HL-60 (cell line): ENCODE measurements around the gene ANKS1B.

ENCODE experiments used
- DNase-seq, 2 experiments: peaks; one replicate each; pipeline ENCODE4 v3.0.0-alpha.2; 2010 to 2020; ENCODE audit warnings: low read depth in 1 of 2, low spot score in 1 of 2
- H3K27ac ChIP-seq: fragments of 250-450 bp; sonication (Bioruptor Pico); replicated peaks from 2 replicates; pipeline ENCODE4 v1.5.1; 2020; ENCODE audit warnings: mild to moderate bottlenecking, moderate library complexity
- H3K27me3 ChIP-seq: fragments of 250-450 bp; sonication (Bioruptor Pico); 2 replicates; pipeline ENCODE4 v1.5.1; 2021; ENCODE audit warnings: mild to moderate bottlenecking, moderate library complexity; ENCODE audit not compliant: insufficient read depth, poor library complexity, severe bottlenecking
- H3K4me3 ChIP-seq: replicated peaks from 2 replicates; pipeline ENCODE4 v1.5.1; 2011; ENCODE audit warnings: mild to moderate bottlenecking, control low read depth, low read length; ENCODE audit not compliant: insufficient read depth
- GABPA ChIP-seq: IDR thresholded peaks from 2 replicates; pipeline ENCODE4 v1.6.1; 2012; ENCODE audit warnings: low read depth
- POLR2AphosphoS5 ChIP-seq: IDR thresholded peaks from 2 replicates; pipeline ENCODE4 v1.6.1; 2012; ENCODE audit warnings: low read depth
- SPI1 ChIP-seq: IDR thresholded peaks from 2 replicates; pipeline ENCODE4 v1.6.1; 2012; ENCODE audit warnings: low read depth, mild to moderate bottlenecking, borderline replicate concordance
- TF ChIP-seq, protein P1 (sequence below): IDR thresholded peaks from 2 replicates; pipeline ENCODE4 v1.6.1; 2012; ENCODE audit warnings: low read depth; ENCODE audit not compliant: insufficient replicate concordance
- TF ChIP-seq, protein P2 (sequence below): IDR thresholded peaks from one replicate; pipeline ENCODE4 v1.5.1; 2011; ENCODE audit warnings: low read length, control low read depth, inconsistent platforms; ENCODE audit not compliant: insufficient read depth

ANKS1B gene

DNA sequence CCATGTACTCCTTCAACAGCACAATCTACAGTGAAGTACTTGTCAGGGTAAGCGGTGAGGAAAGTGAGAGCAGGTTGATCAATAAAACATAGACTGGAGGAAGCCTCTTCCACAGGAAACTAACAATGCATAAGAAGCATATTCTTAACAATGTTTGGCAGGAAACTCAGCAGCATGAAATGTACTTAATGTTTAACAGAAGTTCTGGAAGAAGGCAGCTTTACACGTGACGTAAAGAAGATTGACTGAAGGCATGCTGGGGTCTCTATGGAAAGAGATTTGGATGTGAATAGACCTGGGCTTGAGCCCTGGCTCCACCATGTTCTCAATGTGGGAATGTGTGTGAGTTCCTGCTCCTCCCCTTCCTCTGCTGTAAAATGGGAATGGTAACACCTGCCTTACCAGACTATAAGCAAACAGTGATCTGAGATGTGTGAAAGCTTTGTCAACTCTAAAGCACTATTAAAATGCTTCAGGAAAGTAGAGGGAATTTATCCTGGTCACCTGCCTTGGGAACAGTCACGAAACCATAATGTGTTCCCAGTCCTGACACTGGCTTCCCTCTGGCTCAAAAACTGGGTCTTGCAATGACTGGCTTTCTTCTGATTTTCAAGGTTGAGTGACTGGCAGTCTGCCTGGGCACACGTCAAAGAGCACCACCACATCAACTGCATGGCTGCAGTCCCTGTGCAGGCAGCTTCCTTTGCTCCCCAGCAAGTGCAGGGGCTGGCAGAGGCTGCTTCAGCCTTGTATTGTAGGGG lies 955.0 kb downstream of the ANKS1B start:
- Histone ChIP-seq H3K4me3 (no peak overlapping the region), H3K27me3 (peaks cover 3% of the 10 kb centered on the region), H3K27ac (no peak overlapping the region)
- DNase-seq = no peak
- TF ChIP-seq, protein P1, sequence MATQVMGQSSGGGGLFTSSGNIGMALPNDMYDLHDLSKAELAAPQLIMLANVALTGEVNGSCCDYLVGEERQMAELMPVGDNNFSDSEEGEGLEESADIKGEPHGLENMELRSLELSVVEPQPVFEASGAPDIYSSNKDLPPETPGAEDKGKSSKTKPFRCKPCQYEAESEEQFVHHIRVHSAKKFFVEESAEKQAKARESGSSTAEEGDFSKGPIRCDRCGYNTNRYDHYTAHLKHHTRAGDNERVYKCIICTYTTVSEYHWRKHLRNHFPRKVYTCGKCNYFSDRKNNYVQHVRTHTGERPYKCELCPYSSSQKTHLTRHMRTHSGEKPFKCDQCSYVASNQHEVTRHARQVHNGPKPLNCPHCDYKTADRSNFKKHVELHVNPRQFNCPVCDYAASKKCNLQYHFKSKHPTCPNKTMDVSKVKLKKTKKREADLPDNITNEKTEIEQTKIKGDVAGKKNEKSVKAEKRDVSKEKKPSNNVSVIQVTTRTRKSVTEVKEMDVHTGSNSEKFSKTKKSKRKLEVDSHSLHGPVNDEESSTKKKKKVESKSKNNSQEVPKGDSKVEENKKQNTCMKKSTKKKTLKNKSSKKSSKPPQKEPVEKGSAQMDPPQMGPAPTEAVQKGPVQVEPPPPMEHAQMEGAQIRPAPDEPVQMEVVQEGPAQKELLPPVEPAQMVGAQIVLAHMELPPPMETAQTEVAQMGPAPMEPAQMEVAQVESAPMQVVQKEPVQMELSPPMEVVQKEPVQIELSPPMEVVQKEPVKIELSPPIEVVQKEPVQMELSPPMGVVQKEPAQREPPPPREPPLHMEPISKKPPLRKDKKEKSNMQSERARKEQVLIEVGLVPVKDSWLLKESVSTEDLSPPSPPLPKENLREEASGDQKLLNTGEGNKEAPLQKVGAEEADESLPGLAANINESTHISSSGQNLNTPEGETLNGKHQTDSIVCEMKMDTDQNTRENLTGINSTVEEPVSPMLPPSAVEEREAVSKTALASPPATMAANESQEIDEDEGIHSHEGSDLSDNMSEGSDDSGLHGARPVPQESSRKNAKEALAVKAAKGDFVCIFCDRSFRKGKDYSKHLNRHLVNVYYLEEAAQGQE = no peak
- TF ChIP-seq POLR2AphosphoS5 = no peak
- TF ChIP-seq, protein P2, sequence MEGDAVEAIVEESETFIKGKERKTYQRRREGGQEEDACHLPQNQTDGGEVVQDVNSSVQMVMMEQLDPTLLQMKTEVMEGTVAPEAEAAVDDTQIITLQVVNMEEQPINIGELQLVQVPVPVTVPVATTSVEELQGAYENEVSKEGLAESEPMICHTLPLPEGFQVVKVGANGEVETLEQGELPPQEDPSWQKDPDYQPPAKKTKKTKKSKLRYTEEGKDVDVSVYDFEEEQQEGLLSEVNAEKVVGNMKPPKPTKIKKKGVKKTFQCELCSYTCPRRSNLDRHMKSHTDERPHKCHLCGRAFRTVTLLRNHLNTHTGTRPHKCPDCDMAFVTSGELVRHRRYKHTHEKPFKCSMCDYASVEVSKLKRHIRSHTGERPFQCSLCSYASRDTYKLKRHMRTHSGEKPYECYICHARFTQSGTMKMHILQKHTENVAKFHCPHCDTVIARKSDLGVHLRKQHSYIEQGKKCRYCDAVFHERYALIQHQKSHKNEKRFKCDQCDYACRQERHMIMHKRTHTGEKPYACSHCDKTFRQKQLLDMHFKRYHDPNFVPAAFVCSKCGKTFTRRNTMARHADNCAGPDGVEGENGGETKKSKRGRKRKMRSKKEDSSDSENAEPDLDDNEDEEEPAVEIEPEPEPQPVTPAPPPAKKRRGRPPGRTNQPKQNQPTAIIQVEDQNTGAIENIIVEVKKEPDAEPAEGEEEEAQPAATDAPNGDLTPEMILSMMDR = no peak
- no peak for TF ChIP-seq GABPA
- no peak for TF ChIP-seq SPI1

DNA sequence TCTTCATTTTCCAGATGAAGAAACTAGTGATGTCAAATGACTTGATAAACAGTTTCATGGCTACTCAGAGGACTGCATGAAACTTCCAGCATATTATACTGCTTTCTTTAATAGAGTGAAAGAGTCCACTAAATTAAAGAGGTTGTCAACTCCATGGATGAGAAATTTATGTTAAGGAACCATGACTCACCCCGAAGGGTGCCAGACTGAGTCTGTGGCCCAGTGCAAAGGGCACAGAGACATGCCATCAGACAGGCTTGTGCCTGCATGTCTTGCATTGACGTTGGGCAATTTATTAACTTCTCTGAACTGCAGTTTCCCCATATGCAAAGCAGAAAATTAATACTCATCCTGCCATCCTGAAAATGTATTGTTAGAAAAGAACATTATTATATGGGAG lies 957.3 kb downstream of the ANKS1B start:
- Histone ChIP-seq H3K27me3 (peaks cover 3% of the 10 kb centered on the region), H3K4me3 (no peak overlapping the region), H3K27ac (no peak overlapping the region)
- DNase-seq = no peak
- TF ChIP-seq, protein P2 = no peak
- TF ChIP-seq GABPA = no peak
- TF ChIP-seq, protein P1 = no peak
- TF ChIP-seq SPI1 = no peak
- no peak for TF ChIP-seq POLR2AphosphoS5

DNA sequence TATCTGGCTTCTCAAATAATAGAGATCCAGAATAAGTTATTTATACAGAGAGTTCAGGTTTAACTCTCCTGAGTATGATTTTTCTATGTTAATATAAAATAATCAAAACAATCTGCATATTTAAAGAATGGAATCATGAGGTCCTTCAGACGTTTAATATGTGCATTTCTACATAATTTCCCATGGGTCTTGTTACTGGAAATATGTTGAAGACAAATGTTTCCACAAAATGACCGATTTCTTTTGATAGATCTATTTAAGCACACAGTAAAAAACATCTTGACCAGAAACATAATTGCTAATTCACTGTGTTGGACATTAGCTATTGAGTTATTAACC lies 957.7 kb downstream of the ANKS1B start:
- no peak for DNase-seq
- TF ChIP-seq, protein P2 = no peak
- TF ChIP-seq, protein P1 = no peak
- TF ChIP-seq GABPA (no peak), SPI1 (no peak), POLR2AphosphoS5 (no peak)
- Histone ChIP-seq H3K27me3 (peaks cover 3% of the 10 kb centered on the region), H3K27ac (no peak overlapping the region), H3K4me3 (no peak overlapping the region)
